SJSA1 (cell line): Measurements from ENCODE around the gene MYO18A. TPM values are rescaled to one million over a fixed set of nuclear protein-coding genes. Genes with fewer than 3 reads are reported as not detected.
A peak's percentile ranks its signal among the peaks of the same experiment; 100 is the strongest.

Experiments used
- DNase-seq, 2 experiments: peaks; one replicate each; pipeline ENCODE4 v3.0.0-alpha.2; 2015 to 2020; ENCODE audit warnings: low spot score in 2 of 2, low read depth in 1 of 2
- H3K27ac ChIP-seq: fragments of 250-450 bp; sonication (Bioruptor Pico); 2 replicates; pipeline ENCODE4 v1.5.1; 2020; ENCODE audit warnings: mild to moderate bottlenecking, moderate library complexity
- H3K27me3 ChIP-seq: fragments of 250-450 bp; sonication (Bioruptor Pico); replicated peaks from 2 replicates; pipeline ENCODE4 v1.5.1; 2020; ENCODE audit warnings: mild to moderate bottlenecking, moderate library complexity
- H3K36me3 ChIP-seq: fragments of 250-450 bp; sonication (Bioruptor Pico); 2 replicates; pipeline ENCODE4 v1.5.1; 2020; ENCODE audit warnings: mild to moderate bottlenecking
- H3K4me1 ChIP-seq: fragments of 250-450 bp; sonication (Bioruptor Pico); replicated peaks from 2 replicates; pipeline ENCODE4 v1.6.1; 2021; ENCODE audit warnings: mild to moderate bottlenecking
- H3K4me3 ChIP-seq: fragments of 250-450 bp; sonication (Bioruptor Pico); 2 replicates; pipeline ENCODE4 v1.5.1; 2020; ENCODE audit warnings: mild to moderate bottlenecking
- H3K9me3 ChIP-seq: fragments of 250-450 bp; sonication (Bioruptor Pico); replicated peaks from 2 replicates; pipeline ENCODE4 v1.5.1; 2020; ENCODE audit warnings: mild to moderate bottlenecking
- total RNA-seq: library from RNA; depleted of rRNA; stranded (reverse); fragments of >200 nt; shearing (Covaris generic); gene quantifications from 2 replicates; pipeline ENCODE4 v1.2.3, GENCODE V29; 2014

MYO18A gene
- total RNA-seq, 1 experiment from 2014 or later, result 13.4 TPM

GRCh38 chr17:29114141-29114540 lies 66.1 kb downstream of the MYO18A start:
- H3K36me3 ChIP-seq, result peaks cover 17% of the 10 kb centered on the region
- no peak overlapping the region for H3K4me3 ChIP-seq
- no peaks in the 10 kb centered on the region for H3K4me1 ChIP-seq
- no peak overlapping the region for H3K27ac ChIP-seq
- H3K27me3 ChIP-seq, result no peaks in the 10 kb centered on the region
- no peaks in the 10 kb centered on the region for H3K9me3 ChIP-seq
- no peak for DNase-seq

GRCh38 chr17:29113334-29113733 lies 66.9 kb downstream of the MYO18A start:
- H3K4me1 ChIP-seq, result no peaks in the 10 kb centered on the region
- DNase-seq, result no peak
- H3K9me3 ChIP-seq, result no peaks in the 10 kb centered on the region
- no peak overlapping the region for H3K27ac ChIP-seq
- no peaks in the 10 kb centered on the region for H3K27me3 ChIP-seq
- no peak overlapping the region for H3K4me3 ChIP-seq
- H3K36me3 ChIP-seq, result peaks cover 17% of the 10 kb centered on the region

- peaks cover 17% of the 10 kb centered on the region for H3K36me3 ChIP-seq
- H3K27ac ChIP-seq, result no peak overlapping the region
- no peaks in the 10 kb centered on the region for H3K9me3 ChIP-seq
- no peaks in the 10 kb centered on the region for H3K4me1 ChIP-seq
- DNase-seq, result no peak
- H3K27me3 ChIP-seq, result no peaks in the 10 kb centered on the region
- H3K4me3 ChIP-seq, result no peak overlapping the region
Measured at GRCh38 chr17:29112771-29113295, 67.4 kb downstream of the MYO18A start.

GRCh38 chr17:29111816-29112499 lies 68.2 kb downstream of the MYO18A start:
- Histone ChIP-seq H3K36me3 (peaks cover 17% of the 10 kb centered on the region), H3K4me1 (no peaks in the 10 kb centered on the region), H3K9me3 (no peaks in the 10 kb centered on the region), H3K27ac (no peak overlapping the region), H3K4me3 (no peak overlapping the region), H3K27me3 (no peaks in the 10 kb centered on the region)
- DNase-seq, result peak; percentile 57 to 68

- H3K9me3 ChIP-seq, result no peaks in the 10 kb centered on the region
- H3K36me3 ChIP-seq, result peaks cover 17% of the 10 kb centered on the region
- no peak overlapping the region for H3K4me3 ChIP-seq
- H3K27me3 ChIP-seq, result no peaks in the 10 kb centered on the region
- no peak for DNase-seq
- no peak overlapping the region for H3K27ac ChIP-seq
- no peaks in the 10 kb centered on the region for H3K4me1 ChIP-seq
Measured at GRCh38 chr17:29110372-29110757, 69.8 kb downstream of the MYO18A start.

- H3K9me3 ChIP-seq, result no peaks in the 10 kb centered on the region
- H3K36me3 ChIP-seq, result peaks cover 13% of the 10 kb centered on the region
- no peaks in the 10 kb centered on the region for H3K27me3 ChIP-seq
- no peak for DNase-seq
- no peak overlapping the region for H3K4me3 ChIP-seq
- H3K27ac ChIP-seq, result no peak overlapping the region
- no peaks in the 10 kb centered on the region for H3K4me1 ChIP-seq
Measured at GRCh38 chr17:29109477-29110371, 70.5 kb downstream of the MYO18A start.

GRCh38 chr17:29108823-29109476 lies 71.2 kb downstream of the MYO18A start:
- Histone ChIP-seq H3K4me3 (no peak overlapping the region), H3K36me3 (peaks cover 13% of the 10 kb centered on the region), H3K27me3 (no peaks in the 10 kb centered on the region), H3K9me3 (no peaks in the 10 kb centered on the region), H3K27ac (no peak overlapping the region), H3K4me1 (no peaks in the 10 kb centered on the region)
- no peak for DNase-seq

- H3K4me3 ChIP-seq, result no peak overlapping the region
- H3K36me3 ChIP-seq, result peaks cover 13% of the 10 kb centered on the region
- H3K27ac ChIP-seq, result no peak overlapping the region
- no peaks in the 10 kb centered on the region for H3K9me3 ChIP-seq
- DNase-seq, result no peak
- H3K27me3 ChIP-seq, result no peaks in the 10 kb centered on the region
- H3K4me1 ChIP-seq, result no peaks in the 10 kb centered on the region
Measured at GRCh38 chr17:29107933-29108822, 72.0 kb downstream of the MYO18A start.

- no peak overlapping the region for H3K4me3 ChIP-seq
- H3K9me3 ChIP-seq, result no peaks in the 10 kb centered on the region
- no peaks in the 10 kb centered on the region for H3K4me1 ChIP-seq
- H3K36me3 ChIP-seq, result peaks cover 13% of the 10 kb centered on the region
- no peak overlapping the region for H3K27ac ChIP-seq
- H3K27me3 ChIP-seq, result no peaks in the 10 kb centered on the region
- no peak for DNase-seq
Measured at GRCh38 chr17:29107084-29107483, 73.1 kb downstream of the MYO18A start.

GRCh38 chr17:29103341-29103740 lies 76.9 kb downstream of the MYO18A start:
- no peak for DNase-seq
- H3K4me3 ChIP-seq, result no peak overlapping the region
- no peaks in the 10 kb centered on the region for H3K9me3 ChIP-seq
- H3K27me3 ChIP-seq, result no peaks in the 10 kb centered on the region
- H3K27ac ChIP-seq, result no peak overlapping the region
- no peaks in the 10 kb centered on the region for H3K4me1 ChIP-seq
- no peaks in the 10 kb centered on the region; the same call in 1 of the 2 replicates for H3K36me3 ChIP-seq

- Histone ChIP-seq H3K36me3 (peaks cover 3% of the 10 kb centered on the region; the same call in 1 of the 2 replicates), H3K4me3 (no peak overlapping the region), H3K27ac (no peak overlapping the region), H3K4me1 (no peaks in the 10 kb centered on the region), H3K9me3 (no peaks in the 10 kb centered on the region), H3K27me3 (no peaks in the 10 kb centered on the region)
- no peak for DNase-seq
Measured at GRCh38 chr17:29102741-29103181, 77.4 kb downstream of the MYO18A start.

- no peaks in the 10 kb centered on the region for H3K4me1 ChIP-seq
- no peaks in the 10 kb centered on the region for H3K27me3 ChIP-seq
- H3K9me3 ChIP-seq, result no peaks in the 10 kb centered on the region
- DNase-seq, result no peak
- peaks cover 6% of the 10 kb centered on the region; the same call in 1 of the 2 replicates for H3K36me3 ChIP-seq
- H3K27ac ChIP-seq, result no peak overlapping the region
- H3K4me3 ChIP-seq, result no peak overlapping the region
Measured at GRCh38 chr17:29102046-29102445, 78.2 kb downstream of the MYO18A start.

GRCh38 chr17:29100296-29100695 lies 79.9 kb downstream of the MYO18A start:
- no peak overlapping the region for H3K27ac ChIP-seq
- no peaks in the 10 kb centered on the region for H3K9me3 ChIP-seq
- H3K4me1 ChIP-seq, result no peaks in the 10 kb centered on the region
- H3K27me3 ChIP-seq, result no peaks in the 10 kb centered on the region
- H3K4me3 ChIP-seq, result no peak overlapping the region
- no peak for DNase-seq
- H3K36me3 ChIP-seq, result peaks cover 10% of the 10 kb centered on the region
